HG02970 (cell line): ENCODE results near the gene ARID3A.
A peak's percentile ranks its signal among the peaks of the same experiment; 100 is the strongest.
"Not testable (repeated sequence)": the region's sequence is repeated elsewhere in the genome, so short reads cannot be mapped to it uniquely, and the experiment has no call there.

ENCODE experiments used
- ATAC-seq: cut with Tn5 transposase; IDR thresholded peaks from one replicate; pipeline ENCODE4 v1.9.1; 2021; ENCODE audit warnings: mild to moderate bottlenecking, moderate library complexity, moderate number of reproducible peaks; ENCODE audit not compliant: unreplicated experiment, low FRiP score

The ARID3A gene

GRCh38 chr19:925526-926322 is at the start of gene ARID3A:
ARID3A (plus strand) TSS chr19:926035; CDS start chr19:929529, 3,494 bp downstream.
- peak; percentile 55 for ATAC-seq

GRCh38 chr19:876089-876488 is 49.7 kb upstream of the ARID3A start:
- ATAC-seq = no peak

GRCh38 chr19:876780-877314 is 49.0 kb upstream of the ARID3A start:
- ATAC-seq = no peak

GRCh38 chr19:877992-878660 is 47.7 kb upstream of the ARID3A start:
- ATAC-seq = not testable (repeated sequence)

- not testable (repeated sequence) for ATAC-seq
These were observed 46.9 kb upstream of the ARID3A start for GRCh38 chr19:878751-879561.

GRCh38 chr19:879711-880438 is 46.0 kb upstream of the ARID3A start:
- no peak for ATAC-seq

- ATAC-seq = no peak
These were observed 44.3 kb upstream of the ARID3A start for GRCh38 chr19:881385-882071.

GRCh38 chr19:882871-883497 is 42.9 kb upstream of the ARID3A start:
- ATAC-seq = no peak

GRCh38 chr19:883661-884211 is 42.1 kb upstream of the ARID3A start:
- ATAC-seq = no peak

- no peak for ATAC-seq
These were observed 41.2 kb upstream of the ARID3A start for GRCh38 chr19:884420-885211.

GRCh38 chr19:885536-886224 is 40.2 kb upstream of the ARID3A start:
- ATAC-seq = no peak

- no peak for ATAC-seq
These were observed 38.8 kb upstream of the ARID3A start for GRCh38 chr19:887072-887471.

GRCh38 chr19:887599-887998 is 38.2 kb upstream of the ARID3A start:
- ATAC-seq = no peak

GRCh38 chr19:888581-889385 is 37.1 kb upstream of the ARID3A start:
- ATAC-seq = no peak

GRCh38 chr19:889662-890295 is 36.1 kb upstream of the ARID3A start:
- no peak for ATAC-seq

GRCh38 chr19:890831-891230 is 35.0 kb upstream of the ARID3A start:
- ATAC-seq = no peak
